ENCODE results near the gene ACTR3. TPM values are rescaled to one million over a fixed set of nuclear protein-coding genes. Genes with fewer than 3 reads are reported as not detected.
A peak's percentile ranks its signal among the peaks of the same experiment; 100 is the strongest.

Gene ACTR3
- total RNA-seq, 1 experiment from 2014 or later, result 169 TPM

DNA sequence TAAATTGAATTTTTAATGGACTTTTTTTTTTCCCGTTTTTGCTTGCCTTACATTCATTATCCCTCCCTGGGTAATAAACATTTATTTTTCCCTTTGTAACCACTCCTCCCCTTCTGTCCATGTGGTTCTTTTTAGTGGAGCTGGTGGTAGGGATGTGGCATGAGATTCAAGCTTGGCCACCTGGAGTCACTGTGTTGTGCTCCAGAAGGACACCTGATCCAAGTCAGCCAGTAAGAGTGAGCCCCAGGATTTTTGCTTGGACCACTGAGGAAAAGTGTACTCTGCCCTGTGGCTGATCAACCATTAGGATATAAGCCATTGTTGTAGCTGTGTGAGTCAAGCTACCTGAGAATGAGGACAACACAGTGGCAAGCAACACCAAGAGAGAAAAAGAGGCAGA, 11.1 kb upstream of the ACTR3 start:
- ChIA-PET POLR2A (interaction anchor here (1.1 to 1.2 kb wide), 2 partner anchors 9 to 122 kb away, joined by 3 read pairs; partner anchors contain the start of gene SLC35F5), CTCF (interaction anchor here (0.9 kb wide), 1 partner anchor 87 kb away, joined by 3 read pairs; no protein-coding TSS in a partner anchor)
- Mint-ChIP-seq H3K27ac (no peak overlapping the region), H3K9me3 (no peaks in the 10 kb centered on the region), H3K27me3 (ENCODE audit: low read depth) (peaks cover 10% of the 10 kb centered on the region; the same call in 1 of the 2 replicates), H3K36me3 (no peaks in the 10 kb centered on the region), H3K4me1 (peaks cover 8% of the 10 kb centered on the region), H3K4me3 (no peak overlapping the region)
- DNase-seq (ENCODE audit: low spot score) (no peak), ATAC-seq (peak; percentile 61)
- TF ChIP-seq ZNF671 (CRISPR knock-in tag; IDR thresholded peaks at IDR 0.05) (no peak), ZNF263 (CRISPR knock-in tag; IDR thresholded peaks at IDR 0.05; ENCODE audit: low read depth) (no peak), FOXK1 (CRISPR knock-in tag; IDR thresholded peaks at IDR 0.05) (no peak), EMX1 (CRISPR knock-in tag; IDR thresholded peaks at IDR 0.05) (no peak), SMAD4 (CRISPR knock-in tag; IDR thresholded peaks at IDR 0.05) (no peak), ESRRA (CRISPR knock-in tag; IDR thresholded peaks at IDR 0.05; ENCODE audit: borderline replicate concordance) (no peak), ATF1 (CRISPR knock-in tag; IDR thresholded peaks at IDR 0.05) (no peak), NR3C1 (CRISPR knock-in tag; conservative IDR thresholded peaks at IDR 0.05; ENCODE audit: low read depth) (no peak), CREM (CRISPR knock-in tag; IDR thresholded peaks at IDR 0.05) (no peak), ZNF121 (CRISPR knock-in tag; IDR thresholded peaks at IDR 0.05) (no peak)
- TF ChIP-seq, protein P1, sequence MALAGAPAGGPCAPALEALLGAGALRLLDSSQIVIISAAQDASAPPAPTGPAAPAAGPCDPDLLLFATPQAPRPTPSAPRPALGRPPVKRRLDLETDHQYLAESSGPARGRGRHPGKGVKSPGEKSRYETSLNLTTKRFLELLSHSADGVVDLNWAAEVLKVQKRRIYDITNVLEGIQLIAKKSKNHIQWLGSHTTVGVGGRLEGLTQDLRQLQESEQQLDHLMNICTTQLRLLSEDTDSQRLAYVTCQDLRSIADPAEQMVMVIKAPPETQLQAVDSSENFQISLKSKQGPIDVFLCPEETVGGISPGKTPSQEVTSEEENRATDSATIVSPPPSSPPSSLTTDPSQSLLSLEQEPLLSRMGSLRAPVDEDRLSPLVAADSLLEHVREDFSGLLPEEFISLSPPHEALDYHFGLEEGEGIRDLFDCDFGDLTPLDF (CRISPR knock-in tag; IDR thresholded peaks at IDR 0.05), result no peak
- TF ChIP-seq, protein P2, sequence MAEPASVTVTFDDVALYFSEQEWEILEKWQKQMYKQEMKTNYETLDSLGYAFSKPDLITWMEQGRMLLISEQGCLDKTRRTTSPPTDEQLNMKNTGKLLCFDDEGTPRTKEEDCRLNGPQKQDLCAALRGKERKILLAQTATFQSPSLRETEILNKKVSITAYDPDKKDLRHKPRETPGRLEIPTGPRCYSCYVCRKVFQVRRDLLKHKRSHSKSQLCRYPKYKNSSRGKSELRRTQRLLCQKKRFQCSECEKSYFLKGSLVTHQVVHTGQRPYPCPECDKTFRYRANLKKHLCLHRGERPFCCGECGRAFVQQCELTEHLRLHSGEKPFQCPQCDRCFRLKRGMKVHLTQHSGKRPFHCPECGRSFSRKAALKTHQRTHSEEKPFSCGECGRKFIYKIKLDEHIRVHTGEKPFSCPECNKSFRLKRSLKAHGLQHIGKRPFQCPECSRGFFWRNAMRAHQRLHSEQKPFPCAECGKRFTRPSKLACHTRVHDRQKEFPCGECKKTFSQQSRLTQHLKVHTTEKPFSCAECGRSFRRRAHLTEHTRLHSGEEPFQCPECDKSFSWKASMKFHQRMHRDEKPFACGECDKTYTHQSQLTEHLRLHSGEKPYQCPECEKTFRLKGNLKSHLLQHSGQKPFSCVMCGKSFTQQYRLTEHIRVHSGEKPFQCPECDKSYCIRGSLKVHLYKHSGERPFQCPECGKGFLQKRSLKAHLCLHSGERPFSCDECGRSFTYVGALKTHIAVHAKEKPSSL (CRISPR knock-in tag; conservative IDR thresholded peaks at IDR 0.05), result no peak
- TF ChIP-seq, protein P3, sequence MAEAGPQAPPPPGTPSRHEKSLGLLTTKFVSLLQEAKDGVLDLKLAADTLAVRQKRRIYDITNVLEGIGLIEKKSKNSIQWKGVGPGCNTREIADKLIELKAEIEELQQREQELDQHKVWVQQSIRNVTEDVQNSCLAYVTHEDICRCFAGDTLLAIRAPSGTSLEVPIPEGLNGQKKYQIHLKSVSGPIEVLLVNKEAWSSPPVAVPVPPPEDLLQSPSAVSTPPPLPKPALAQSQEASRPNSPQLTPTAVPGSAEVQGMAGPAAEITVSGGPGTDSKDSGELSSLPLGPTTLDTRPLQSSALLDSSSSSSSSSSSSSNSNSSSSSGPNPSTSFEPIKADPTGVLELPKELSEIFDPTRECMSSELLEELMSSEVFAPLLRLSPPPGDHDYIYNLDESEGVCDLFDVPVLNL (CRISPR knock-in tag; IDR thresholded peaks at IDR 0.05; ENCODE audit: borderline replicate concordance, low read depth), result no peak

DNA sequence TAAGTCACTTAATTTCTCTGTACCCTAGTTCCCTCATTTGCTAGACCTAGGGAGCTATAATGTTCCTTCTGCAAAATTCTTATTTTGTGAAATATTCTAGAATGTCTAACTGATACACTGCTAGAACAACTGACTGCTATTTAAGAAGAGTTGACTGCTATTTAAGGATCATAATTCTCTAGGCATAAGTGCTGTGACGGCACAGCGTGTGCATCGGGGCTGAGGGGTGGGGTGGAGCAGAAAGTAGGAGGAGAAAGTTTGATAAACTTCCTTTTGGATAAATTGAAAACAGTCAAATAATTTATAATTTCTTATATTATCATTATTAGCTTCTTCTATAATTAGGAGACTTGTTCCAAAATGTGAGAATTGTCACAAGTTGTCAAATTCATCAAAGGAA, 10.4 kb upstream of the ACTR3 start:
- H3K27me3 Mint-ChIP-seq (ENCODE audit: low read depth), result peaks cover 10% of the 10 kb centered on the region; the same call in 1 of the 2 replicates
- no peaks in the 10 kb centered on the region for H3K9me3 Mint-ChIP-seq
- no peaks in the 10 kb centered on the region for H3K36me3 Mint-ChIP-seq
- DNase-seq (ENCODE audit: low spot score), result no peak
- no peak overlapping the region for H3K4me3 Mint-ChIP-seq
- ChIA-PET CTCF (interaction anchor here (0.9 kb wide), 1 partner anchor 86 kb away, joined by 3 read pairs; no protein-coding TSS in a partner anchor), POLR2A (interaction anchor here (1.1 to 1.2 kb wide), 2 partner anchors 9 to 123 kb away, joined by 3 read pairs; partner anchors contain the start of gene SLC35F5)
- ATAC-seq, result no peak
- peaks cover 8% of the 10 kb centered on the region for H3K4me1 Mint-ChIP-seq
- H3K27ac Mint-ChIP-seq, result no peak overlapping the region
- TF ChIP-seq NFE2L1 (CRISPR knock-in tag; IDR thresholded peaks at IDR 0.05) (no peak), CREB1 (CRISPR knock-in tag; IDR thresholded peaks at IDR 0.05) (no peak), ZNF219 (CRISPR knock-in tag; IDR thresholded peaks at IDR 0.05; ENCODE audit: borderline replicate concordance) (no peak), TEAD4 (CRISPR knock-in tag; IDR thresholded peaks at IDR 0.05) (no peak), ZNF317 (CRISPR knock-in tag; IDR thresholded peaks at IDR 0.05; ENCODE audit: borderline replicate concordance, low read depth) (no peak), ZNF671 (CRISPR knock-in tag; IDR thresholded peaks at IDR 0.05) (no peak), IRF2 (CRISPR knock-in tag; IDR thresholded peaks at IDR 0.05; ENCODE audit: borderline replicate concordance, low read depth) (no peak), JUN (CRISPR knock-in tag; IDR thresholded peaks at IDR 0.05) (no peak), TCF7 (CRISPR knock-in tag; IDR thresholded peaks at IDR 0.05; ENCODE audit: low read depth) (no peak)
- TF ChIP-seq, protein P4, sequence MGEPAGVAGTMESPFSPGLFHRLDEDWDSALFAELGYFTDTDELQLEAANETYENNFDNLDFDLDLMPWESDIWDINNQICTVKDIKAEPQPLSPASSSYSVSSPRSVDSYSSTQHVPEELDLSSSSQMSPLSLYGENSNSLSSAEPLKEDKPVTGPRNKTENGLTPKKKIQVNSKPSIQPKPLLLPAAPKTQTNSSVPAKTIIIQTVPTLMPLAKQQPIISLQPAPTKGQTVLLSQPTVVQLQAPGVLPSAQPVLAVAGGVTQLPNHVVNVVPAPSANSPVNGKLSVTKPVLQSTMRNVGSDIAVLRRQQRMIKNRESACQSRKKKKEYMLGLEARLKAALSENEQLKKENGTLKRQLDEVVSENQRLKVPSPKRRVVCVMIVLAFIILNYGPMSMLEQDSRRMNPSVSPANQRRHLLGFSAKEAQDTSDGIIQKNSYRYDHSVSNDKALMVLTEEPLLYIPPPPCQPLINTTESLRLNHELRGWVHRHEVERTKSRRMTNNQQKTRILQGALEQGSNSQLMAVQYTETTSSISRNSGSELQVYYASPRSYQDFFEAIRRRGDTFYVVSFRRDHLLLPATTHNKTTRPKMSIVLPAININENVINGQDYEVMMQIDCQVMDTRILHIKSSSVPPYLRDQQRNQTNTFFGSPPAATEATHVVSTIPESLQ (CRISPR knock-in tag; IDR thresholded peaks at IDR 0.05), result no peak
- TF ChIP-seq, protein P5, sequence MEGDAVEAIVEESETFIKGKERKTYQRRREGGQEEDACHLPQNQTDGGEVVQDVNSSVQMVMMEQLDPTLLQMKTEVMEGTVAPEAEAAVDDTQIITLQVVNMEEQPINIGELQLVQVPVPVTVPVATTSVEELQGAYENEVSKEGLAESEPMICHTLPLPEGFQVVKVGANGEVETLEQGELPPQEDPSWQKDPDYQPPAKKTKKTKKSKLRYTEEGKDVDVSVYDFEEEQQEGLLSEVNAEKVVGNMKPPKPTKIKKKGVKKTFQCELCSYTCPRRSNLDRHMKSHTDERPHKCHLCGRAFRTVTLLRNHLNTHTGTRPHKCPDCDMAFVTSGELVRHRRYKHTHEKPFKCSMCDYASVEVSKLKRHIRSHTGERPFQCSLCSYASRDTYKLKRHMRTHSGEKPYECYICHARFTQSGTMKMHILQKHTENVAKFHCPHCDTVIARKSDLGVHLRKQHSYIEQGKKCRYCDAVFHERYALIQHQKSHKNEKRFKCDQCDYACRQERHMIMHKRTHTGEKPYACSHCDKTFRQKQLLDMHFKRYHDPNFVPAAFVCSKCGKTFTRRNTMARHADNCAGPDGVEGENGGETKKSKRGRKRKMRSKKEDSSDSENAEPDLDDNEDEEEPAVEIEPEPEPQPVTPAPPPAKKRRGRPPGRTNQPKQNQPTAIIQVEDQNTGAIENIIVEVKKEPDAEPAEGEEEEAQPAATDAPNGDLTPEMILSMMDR (IDR thresholded peaks at IDR 0.05), result no peak
- TF ChIP-seq, protein P2 (CRISPR knock-in tag; conservative IDR thresholded peaks at IDR 0.05), result no peak
- TF ChIP-seq, protein P3 (CRISPR knock-in tag; IDR thresholded peaks at IDR 0.05; ENCODE audit: borderline replicate concordance, low read depth), result no peak

All from WTC11 (cell line).